ENCODE data around the gene CNTD1.

The CNTD1 gene

DNA sequence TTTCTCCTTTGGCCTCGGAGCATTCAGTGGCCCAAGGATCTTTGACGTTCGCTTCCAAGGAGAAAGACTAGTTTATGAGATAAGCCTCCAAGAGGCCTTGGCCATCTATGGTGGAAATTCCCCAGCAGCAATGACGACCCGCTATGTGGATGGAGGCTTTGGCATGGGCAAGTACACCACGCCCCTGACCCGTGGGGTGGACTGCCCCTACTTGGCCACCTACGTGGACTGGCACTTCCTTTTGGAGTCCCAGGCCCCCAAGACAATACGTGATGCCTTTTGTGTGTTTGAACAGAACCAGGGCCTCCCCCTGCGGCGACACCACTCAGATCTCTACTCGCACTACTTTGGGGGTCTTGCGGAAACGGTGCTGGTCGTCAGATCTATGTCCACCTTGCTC, 53.7 kb downstream of the CNTD1 start:
- no peaks in the 10 kb centered on the region for H4K20me1 ChIP-seq (ENCODE audit: insufficient read depth)
- no peak overlapping the region for H3K9ac ChIP-seq
- no peaks in the 10 kb centered on the region for H3K79me2 ChIP-seq (ENCODE audit: insufficient read depth, low read depth)
- TF ChIP-seq, protein P1, sequence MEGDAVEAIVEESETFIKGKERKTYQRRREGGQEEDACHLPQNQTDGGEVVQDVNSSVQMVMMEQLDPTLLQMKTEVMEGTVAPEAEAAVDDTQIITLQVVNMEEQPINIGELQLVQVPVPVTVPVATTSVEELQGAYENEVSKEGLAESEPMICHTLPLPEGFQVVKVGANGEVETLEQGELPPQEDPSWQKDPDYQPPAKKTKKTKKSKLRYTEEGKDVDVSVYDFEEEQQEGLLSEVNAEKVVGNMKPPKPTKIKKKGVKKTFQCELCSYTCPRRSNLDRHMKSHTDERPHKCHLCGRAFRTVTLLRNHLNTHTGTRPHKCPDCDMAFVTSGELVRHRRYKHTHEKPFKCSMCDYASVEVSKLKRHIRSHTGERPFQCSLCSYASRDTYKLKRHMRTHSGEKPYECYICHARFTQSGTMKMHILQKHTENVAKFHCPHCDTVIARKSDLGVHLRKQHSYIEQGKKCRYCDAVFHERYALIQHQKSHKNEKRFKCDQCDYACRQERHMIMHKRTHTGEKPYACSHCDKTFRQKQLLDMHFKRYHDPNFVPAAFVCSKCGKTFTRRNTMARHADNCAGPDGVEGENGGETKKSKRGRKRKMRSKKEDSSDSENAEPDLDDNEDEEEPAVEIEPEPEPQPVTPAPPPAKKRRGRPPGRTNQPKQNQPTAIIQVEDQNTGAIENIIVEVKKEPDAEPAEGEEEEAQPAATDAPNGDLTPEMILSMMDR (conservative IDR thresholded peaks at IDR 0.05; ENCODE audit: low read depth, low read length), result no peak
- no peak overlapping the region for H2AFZ ChIP-seq (ENCODE audit: low read depth)
- H3K4me1 ChIP-seq (ENCODE audit: low read depth, poor library complexity, severe bottlenecking), result peaks cover 61% of the 10 kb centered on the region
- H3K4me3 ChIP-seq (IDR thresholded peaks at IDR 0.05; ENCODE audit: insufficient read depth, low read depth, low read length), result no peak overlapping the region
- peak overlapping the region; percentile 60; the same call in 1 of the 2 replicates for H3K27ac ChIP-seq
- no peaks in the 10 kb centered on the region for H3K27me3 ChIP-seq (ENCODE audit: insufficient read depth, low read depth)
- H3K4me2 ChIP-seq, result peak overlapping the region; percentile 74
- H3K36me3 ChIP-seq (ENCODE audit: insufficient read depth), result no peaks in the 10 kb centered on the region

DNA sequence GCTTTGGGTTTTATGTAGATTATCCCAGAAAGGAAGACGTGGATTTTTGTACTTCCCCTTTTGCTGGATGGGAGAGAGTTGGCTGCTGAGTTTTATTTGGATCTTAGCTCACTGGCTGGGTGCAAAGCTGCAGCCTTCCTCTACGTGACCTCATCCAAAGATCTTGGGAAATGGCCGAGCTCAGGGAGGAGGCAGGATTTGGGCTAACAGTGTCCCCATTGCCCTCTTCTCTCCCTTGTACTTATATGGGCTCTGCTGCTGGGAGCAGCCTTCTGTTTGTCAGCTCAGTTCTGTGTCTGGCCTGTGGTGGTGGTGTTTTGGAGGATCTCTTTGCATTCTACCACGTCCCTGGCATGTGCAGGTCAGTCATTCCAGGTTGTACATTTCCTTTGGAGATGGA, 54.3 kb downstream of the CNTD1 start:
- Histone ChIP-seq H3K4me1 (ENCODE audit: low read depth, poor library complexity, severe bottlenecking) (peaks cover 55% of the 10 kb centered on the region), H3K4me3 (IDR thresholded peaks at IDR 0.05; ENCODE audit: insufficient read depth, low read depth, low read length) (no peak overlapping the region), H3K4me2 (peak overlapping the region; percentile 74), H3K36me3 (ENCODE audit: insufficient read depth) (no peaks in the 10 kb centered on the region), H3K9ac (peak overlapping the region; percentile 31; the same call in 1 of the 2 replicates), H3K79me2 (ENCODE audit: insufficient read depth, low read depth) (no peaks in the 10 kb centered on the region), H3K27me3 (ENCODE audit: insufficient read depth, low read depth) (no peaks in the 10 kb centered on the region), H2AFZ (ENCODE audit: low read depth) (peak overlapping the region; percentile 41; the same call in 1 of the 2 replicates), H4K20me1 (ENCODE audit: insufficient read depth) (no peaks in the 10 kb centered on the region), H3K27ac (peak overlapping the region; percentile 60)
- TF ChIP-seq, protein P1 (conservative IDR thresholded peaks at IDR 0.05; ENCODE audit: low read depth, low read length), result no peak

DNA sequence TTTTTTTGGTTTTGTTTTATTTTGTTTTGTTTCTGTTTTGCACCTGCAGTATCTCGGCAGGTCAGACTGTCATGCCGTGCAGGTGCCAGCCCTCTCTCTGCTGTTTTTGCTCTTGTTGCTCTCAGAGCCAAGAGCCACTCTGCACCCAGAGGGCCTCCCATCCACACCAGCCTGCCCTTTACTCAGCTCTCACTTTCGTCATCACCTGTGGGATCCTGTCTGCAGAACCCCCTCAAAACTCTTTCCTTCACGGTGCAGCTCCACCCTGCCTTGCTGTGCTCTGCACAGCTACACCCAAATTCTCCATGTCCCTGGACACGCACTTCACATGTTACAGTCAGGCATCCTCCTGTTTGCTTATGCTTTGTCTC, 54.9 kb downstream of the CNTD1 start:
- Histone ChIP-seq H2AFZ (ENCODE audit: low read depth) (peak overlapping the region; percentile 41; the same call in 1 of the 2 replicates), H3K27ac (peak overlapping the region; percentile 60), H3K36me3 (ENCODE audit: insufficient read depth) (no peaks in the 10 kb centered on the region), H3K4me2 (peak overlapping the region; percentile 74), H3K9ac (peak overlapping the region; percentile 31; the same call in 1 of the 2 replicates), H3K4me1 (ENCODE audit: low read depth, poor library complexity, severe bottlenecking) (peaks cover 51% of the 10 kb centered on the region), H3K27me3 (ENCODE audit: insufficient read depth, low read depth) (no peaks in the 10 kb centered on the region), H3K79me2 (ENCODE audit: insufficient read depth, low read depth) (no peaks in the 10 kb centered on the region), H4K20me1 (ENCODE audit: insufficient read depth) (no peaks in the 10 kb centered on the region), H3K4me3 (IDR thresholded peaks at IDR 0.05; ENCODE audit: insufficient read depth, low read depth, low read length) (no peak overlapping the region)
- TF ChIP-seq, protein P1 (conservative IDR thresholded peaks at IDR 0.05; ENCODE audit: low read depth, low read length), result no peak

DNA sequence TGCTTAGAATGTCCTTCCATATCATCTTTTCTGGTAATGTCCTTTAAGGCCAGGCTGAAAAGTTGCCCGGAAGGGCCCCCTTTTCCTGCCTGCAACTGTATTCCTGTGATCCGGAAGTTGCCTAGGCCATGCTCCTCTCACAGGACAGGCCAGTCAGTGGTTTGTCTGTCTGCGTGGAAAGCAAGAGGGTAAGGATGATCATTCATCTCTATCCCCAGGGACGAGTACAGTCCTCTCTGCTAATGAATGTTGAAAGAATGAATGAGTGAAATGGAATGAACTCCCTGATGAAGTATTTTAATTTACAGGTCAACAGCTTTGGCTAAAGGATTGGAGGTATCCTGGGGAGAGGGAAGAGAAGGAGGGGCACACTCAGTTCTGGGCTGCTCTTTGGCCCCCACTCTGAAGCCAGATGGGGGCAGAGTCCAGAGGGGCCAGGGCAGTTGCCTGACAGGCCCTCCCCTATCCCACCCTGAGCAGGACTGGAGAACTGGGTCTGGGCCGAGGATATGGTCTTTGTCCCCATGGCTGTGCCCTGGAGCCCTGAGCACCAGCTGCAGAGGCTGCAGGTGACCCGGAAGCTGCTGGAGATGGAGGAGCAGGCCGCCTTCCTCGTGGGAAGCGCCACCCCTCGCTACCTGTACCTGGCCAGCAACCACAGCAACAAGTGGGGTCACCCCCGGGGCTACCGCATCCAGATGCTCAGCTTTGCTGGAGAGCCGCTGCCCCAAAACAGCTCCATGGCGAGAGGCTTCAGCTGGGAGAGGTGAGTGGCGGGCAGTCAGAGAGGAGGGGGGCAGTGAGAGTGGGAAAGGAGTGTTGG, 55.5 kb downstream of the CNTD1 start:
- TF ChIP-seq, protein P1 (conservative IDR thresholded peaks at IDR 0.05; ENCODE audit: low read depth, low read length), result no peak
- Histone ChIP-seq H3K9ac (peak overlapping the region; percentile 31; the same call in 1 of the 2 replicates), H4K20me1 (ENCODE audit: insufficient read depth) (no peaks in the 10 kb centered on the region), H3K4me3 (IDR thresholded peaks at IDR 0.05; ENCODE audit: insufficient read depth, low read depth, low read length) (no peak overlapping the region), H3K27ac (peak overlapping the region; percentile 60; the same call in 1 of the 2 replicates), H3K36me3 (ENCODE audit: insufficient read depth) (no peaks in the 10 kb centered on the region), H2AFZ (ENCODE audit: low read depth) (peak overlapping the region; percentile 41; the same call in 1 of the 2 replicates), H3K79me2 (ENCODE audit: insufficient read depth, low read depth) (no peaks in the 10 kb centered on the region), H3K27me3 (ENCODE audit: insufficient read depth, low read depth) (no peaks in the 10 kb centered on the region), H3K4me1 (ENCODE audit: low read depth, poor library complexity, severe bottlenecking) (peaks cover 45% of the 10 kb centered on the region), H3K4me2 (peak overlapping the region; percentile 74)
